Smooth muscle cell (in vitro differentiated cells): ENCODE results near the gene ANKRD33B. TPM values are rescaled to one million over a fixed set of nuclear protein-coding genes. Genes with fewer than 3 reads are reported as not detected.

Experiments
- DNase-seq: peaks from one replicate; lab custom pipeline; 2025; ENCODE audit not compliant: unreplicated experiment; lab: John Stamatoyannopoulos, UW
- H2AFZ ChIP-seq: fragments of 200-600 bp; sonication (generic); 2 replicates; pipeline ENCODE4 v1.6.0; 2016; ENCODE audit warnings: antibody characterized with exemption, low read depth, mild to moderate bottlenecking
- H3F3A ChIP-seq: fragments of 200-600 bp; sonication (generic); 2 replicates; pipeline ENCODE4 v1.6.0; 2017; ENCODE audit warnings: antibody characterized with exemption, low read depth
- H3K27ac ChIP-seq: fragments of 200-600 bp; sonication (generic); 2 replicates; pipeline ENCODE4 v1.5.1; 2016; ENCODE audit warnings: low read depth, mild to moderate bottlenecking
- H3K27me3 ChIP-seq: fragments of 200-600 bp; sonication (generic); 2 replicates; pipeline ENCODE4 v1.6.1; 2016; ENCODE audit warnings: low read depth, mild to moderate bottlenecking
- H3K36me3 ChIP-seq: fragments of 200-600 bp; sonication (generic); 2 replicates; pipeline ENCODE4 v1.5.1; 2016; ENCODE audit warnings: low read depth
- H3K4me1 ChIP-seq: fragments of 200-600 bp; sonication (generic); 2 replicates; pipeline ENCODE4 v1.5.1; 2016; ENCODE audit warnings: low read depth
- H3K4me2 ChIP-seq: fragments of 200-600 bp; sonication (generic); 2 replicates; pipeline ENCODE4 v1.6.0; 2016; ENCODE audit warnings: mild to moderate bottlenecking
- H3K4me3 ChIP-seq: fragments of 200-600 bp; sonication (generic); 2 replicates; pipeline ENCODE4 v1.5.1; 2016; ENCODE audit warnings: mild to moderate bottlenecking
- H3K79me2 ChIP-seq: fragments of 200-600 bp; sonication (generic); 2 replicates; pipeline ENCODE4 v1.6.0; 2016; ENCODE audit warnings: low read depth, mild to moderate bottlenecking
- H3K9ac ChIP-seq: fragments of 200-600 bp; sonication (generic); 2 replicates; pipeline ENCODE4 v1.6.0; 2016; ENCODE audit warnings: low read depth
- H3K9me3 ChIP-seq: fragments of 200-600 bp; sonication (generic); replicated peaks from 2 replicates; pipeline ENCODE4 v1.5.1; 2016; ENCODE audit warnings: low read depth
- H4K20me1 ChIP-seq: fragments of 200-600 bp; sonication (generic); 2 replicates; pipeline ENCODE4 v1.6.0; 2016; ENCODE audit warnings: low read depth
- CTCF ChIP-seq: fragments of 200-600 bp; sonication (generic); IDR thresholded peaks from 2 replicates; pipeline ENCODE4 v1.5.1; 2017; ENCODE audit warnings: borderline replicate concordance, mild to moderate bottlenecking, antibody characterized with exemption; ENCODE audit not compliant: insufficient read depth, poor library complexity, severe bottlenecking
- WGBS: methylation state at CpG from one replicate; pipeline ENCODE4 v1.1.7; 2016; ENCODE audit warnings: low lambda C conversion rate; 5-methylcytosine and 5-hydroxymethylcytosine counted together
- polyA plus RNA-seq: library from polyadenylated mRNA; unstranded; fragments of >200 nt; fragmentation: Nextera tagmentation; extraction: Ambion mirVana; gene quantifications from 2 replicates; pipeline ENCODE4 v1.2.1, GENCODE V29; 2016
- total RNA-seq: library from RNA; depleted of rRNA; stranded (reverse); fragments of >200 nt; gene quantifications from 2 replicates; pipeline ENCODE4 v1.2.3, GENCODE V29; 2014

Gene ANKRD33B
- total and polyA plus RNA-seq, 2 experiments from 2014 or later: 1.2 to 2.2 TPM

- 97% methylated on average over 8 of the region's 8 CpGs for WGBS
- H3K27me3 ChIP-seq: no peaks in the 10 kb centered on the region
- no peak overlapping the region for H3K27ac ChIP-seq
- H3K36me3 ChIP-seq: no peaks in the 10 kb centered on the region
- H3K4me1 ChIP-seq: no peaks in the 10 kb centered on the region
- no peaks in the 10 kb centered on the region for H3K9me3 ChIP-seq
- H3K4me2 ChIP-seq: no peak overlapping the region
- no peaks in the 10 kb centered on the region for H4K20me1 ChIP-seq
- no peak overlapping the region for H3K4me3 ChIP-seq
- no peak for DNase-seq
- H3K9ac ChIP-seq: no peak overlapping the region
- no peak overlapping the region for H2AFZ ChIP-seq
- peaks cover 8% of the 10 kb centered on the region for H3K79me2 ChIP-seq
- H3F3A ChIP-seq: no peaks in the 10 kb centered on the region
- TF ChIP-seq CTCF: no peak
Measured at GRCh38 chr5:10582512-10582897, 18.6 kb downstream of the ANKRD33B start.

- WGBS: 78% methylated on average over 13 of the region's 13 CpGs
- Histone ChIP-seq H3K4me2 (no peak overlapping the region), H3K4me3 (no peak overlapping the region), H3K4me1 (no peaks in the 10 kb centered on the region), H4K20me1 (no peaks in the 10 kb centered on the region), H3K9me3 (no peaks in the 10 kb centered on the region), H3K79me2 (peaks cover 8% of the 10 kb centered on the region), H3K27ac (no peak overlapping the region), H3F3A (no peaks in the 10 kb centered on the region), H2AFZ (no peak overlapping the region), H3K27me3 (no peaks in the 10 kb centered on the region), H3K9ac (no peak overlapping the region), H3K36me3 (no peaks in the 10 kb centered on the region)
- no peak for TF ChIP-seq CTCF
- DNase-seq: no peak
Measured at GRCh38 chr5:10583663-10584572, 20.0 kb downstream of the ANKRD33B start.

- no peak overlapping the region for H3K9ac ChIP-seq
- TF ChIP-seq CTCF: no peak
- peaks cover 6% of the 10 kb centered on the region for H3F3A ChIP-seq
- H4K20me1 ChIP-seq: no peaks in the 10 kb centered on the region
- H3K4me1 ChIP-seq: no peaks in the 10 kb centered on the region
- 89% methylated on average over 8 of the region's 8 CpGs for WGBS
- no peak for DNase-seq
- H3K36me3 ChIP-seq: no peaks in the 10 kb centered on the region
- no peak overlapping the region for H3K27ac ChIP-seq
- H3K79me2 ChIP-seq: peaks cover 8% of the 10 kb centered on the region
- H3K27me3 ChIP-seq: no peaks in the 10 kb centered on the region
- H3K4me3 ChIP-seq: no peak overlapping the region
- H3K4me2 ChIP-seq: no peak overlapping the region
- no peak overlapping the region for H2AFZ ChIP-seq
- H3K9me3 ChIP-seq: no peaks in the 10 kb centered on the region
Measured at GRCh38 chr5:10584714-10585517, 21.0 kb downstream of the ANKRD33B start.
